NCI-H1694 treated with DMSO at 0.1 percent for 48 hours (cell line): ENCODE measurements around the gene MAN2B1.
"Not testable (repeated sequence)": the region's sequence is repeated elsewhere in the genome, so short reads cannot be mapped to it uniquely, and the experiment has no call there.

ENCODE experiments used
- DNase-seq: peaks from one replicate; lab custom pipeline; 2025; lab: John Stamatoyannopoulos, UW

Gene MAN2B1

GRCh38 chr19:12657966-12658365 is 8.6 kb downstream of the MAN2B1 start:
- DNase-seq = no peak

GRCh38 chr19:12656899-12657571 is 9.5 kb downstream of the MAN2B1 start:
- no peak for DNase-seq

GRCh38 chr19:12655546-12655945 is 11.0 kb downstream of the MAN2B1 start:
- DNase-seq = no peak

- DNase-seq = no peak
Observed at GRCh38 chr19:12652219-12652618, 14.3 kb downstream of the MAN2B1 start.

DNA sequence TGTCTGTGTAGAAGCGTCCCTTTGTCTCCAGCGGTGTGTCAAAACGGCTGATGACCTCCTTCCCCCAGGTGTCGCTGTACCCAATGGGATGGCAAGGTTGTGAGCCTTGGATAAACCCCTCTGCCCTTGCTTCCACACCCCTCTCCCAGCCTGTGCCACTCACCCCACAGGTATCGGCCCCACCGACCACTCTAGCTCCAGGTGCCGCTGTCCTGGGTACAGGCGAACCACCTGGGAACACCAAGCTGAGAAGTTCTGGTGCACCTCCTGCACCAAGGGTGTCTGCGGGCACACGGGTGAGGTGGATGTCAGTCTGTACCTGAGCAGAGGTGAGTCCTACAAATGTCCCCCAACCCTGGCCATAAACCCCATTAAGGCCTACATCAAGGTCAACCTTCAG is 16.6 kb downstream of the MAN2B1 start:
- DNase-seq = no peak

- DNase-seq = no peak
Observed at GRCh38 chr19:12648088-12648487, 18.5 kb downstream of the MAN2B1 start.

DNA sequence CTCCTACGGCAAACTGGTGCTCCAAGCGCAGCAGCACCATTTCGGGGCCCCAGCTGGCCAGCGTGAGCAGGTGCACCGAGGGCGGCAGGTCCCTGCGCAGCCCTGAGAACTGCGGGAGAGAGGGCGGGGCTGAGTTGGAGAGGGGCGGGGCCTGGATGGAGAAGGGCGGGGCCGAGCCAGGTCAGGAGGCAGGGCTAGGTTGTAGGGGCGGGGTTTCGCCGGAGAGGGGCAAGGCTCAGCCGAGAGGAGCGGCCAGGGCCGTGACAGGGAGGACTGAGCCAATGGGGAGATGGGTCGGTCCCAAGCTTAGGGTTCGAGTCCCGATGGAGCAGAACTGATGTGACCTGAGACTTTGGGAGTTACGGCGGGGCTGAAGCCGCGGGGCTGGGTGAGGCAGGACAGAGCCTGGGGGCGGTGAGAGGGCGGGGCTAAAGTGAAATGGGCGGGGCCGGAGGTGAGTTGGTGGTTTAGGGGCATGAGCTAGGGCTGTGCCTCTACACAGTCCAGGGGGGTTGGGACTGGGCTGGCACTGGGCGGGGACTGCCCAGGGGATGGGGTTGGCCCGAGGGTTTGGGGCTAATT is 19.0 kb downstream of the MAN2B1 start:
- no peak for DNase-seq

DNA sequence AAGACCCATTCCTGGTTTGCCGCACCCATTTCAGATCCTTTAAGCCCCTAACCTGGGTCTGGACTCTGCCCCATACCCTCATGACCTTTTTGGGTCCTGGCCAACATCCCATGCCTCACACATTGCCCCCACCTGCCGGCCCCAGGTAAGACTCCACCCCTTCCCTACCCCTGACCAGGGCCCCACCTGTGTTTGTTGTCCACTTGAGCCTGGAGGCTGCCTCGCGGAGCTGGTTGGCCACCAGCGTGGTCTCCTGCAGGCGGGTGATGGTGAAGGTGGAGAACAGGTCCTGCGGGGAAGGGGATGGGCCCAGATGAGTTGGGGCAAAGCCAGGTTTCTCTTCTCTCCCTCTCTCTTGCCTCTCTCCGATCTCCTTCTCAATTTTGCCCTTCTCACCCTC is 19.5 kb downstream of the MAN2B1 start:
- no peak for DNase-seq

DNA sequence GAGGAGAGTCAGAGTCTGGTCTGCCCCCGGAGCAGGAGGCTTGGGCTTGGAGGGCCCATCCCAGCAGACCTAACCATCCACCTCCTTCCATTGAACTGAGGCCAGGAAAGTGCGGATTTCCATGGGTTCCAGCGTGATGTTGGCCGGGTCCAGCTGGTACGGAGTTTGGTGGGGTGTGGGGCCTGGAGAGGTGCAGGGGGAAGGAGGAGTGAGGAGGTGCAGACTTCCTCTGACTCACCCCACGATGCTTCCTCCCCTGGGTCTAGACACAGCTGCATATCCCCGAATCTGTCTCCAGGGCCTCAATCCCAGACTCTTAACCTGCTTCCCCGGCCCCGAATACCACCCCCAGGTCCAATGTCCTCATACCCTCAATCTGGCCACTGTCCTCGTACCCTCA is 20.0 kb downstream of the MAN2B1 start:
- DNase-seq = no peak

DNA sequence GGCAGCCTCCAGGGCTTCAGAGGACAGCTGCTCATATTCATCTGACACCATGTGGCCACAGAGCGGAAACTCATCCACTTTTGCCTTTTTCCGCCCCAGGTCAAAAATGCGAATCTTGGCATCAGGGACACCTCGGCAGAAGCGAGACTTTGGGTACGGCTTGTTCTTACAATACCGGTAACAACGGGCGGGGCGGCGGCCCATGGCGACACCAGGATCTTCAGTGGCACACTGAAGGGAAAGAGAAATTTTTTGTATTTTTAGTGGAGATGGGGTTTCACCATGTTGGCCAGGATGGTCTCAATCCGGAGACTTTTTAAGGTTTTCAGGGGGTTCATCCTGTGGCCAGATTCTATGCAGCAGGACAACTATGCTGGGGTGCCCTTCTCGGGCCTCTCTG is 22.8 kb downstream of the MAN2B1 start:
- not testable (repeated sequence) for DNase-seq

- DNase-seq = no peak
Observed at GRCh38 chr19:12642506-12642905, 24.0 kb downstream of the MAN2B1 start.

DNA sequence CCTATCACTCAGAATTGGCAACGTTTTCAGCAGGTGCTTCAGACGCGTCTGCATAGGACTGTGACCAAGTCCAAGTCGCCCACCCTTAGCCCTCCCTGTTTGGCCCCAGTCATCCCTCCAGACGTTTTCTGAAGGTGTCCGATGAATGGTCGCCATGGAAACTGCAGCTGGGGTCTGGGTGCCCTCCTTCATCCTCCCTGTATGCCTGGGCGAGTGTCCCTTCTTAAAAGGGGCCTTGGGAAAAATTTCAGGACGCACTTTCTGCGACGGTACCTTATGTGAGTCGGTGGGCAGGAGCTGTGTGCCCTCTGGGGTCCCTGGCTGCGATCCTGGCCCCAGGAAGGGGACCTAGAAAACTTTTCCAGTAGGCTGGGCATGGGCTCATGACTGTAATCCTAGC is 25.1 kb downstream of the MAN2B1 start:
- DNase-seq = no peak

GRCh38 chr19:12639901-12640613 is 26.5 kb downstream of the MAN2B1 start:
- peak; percentile 45 for DNase-seq

DNA sequence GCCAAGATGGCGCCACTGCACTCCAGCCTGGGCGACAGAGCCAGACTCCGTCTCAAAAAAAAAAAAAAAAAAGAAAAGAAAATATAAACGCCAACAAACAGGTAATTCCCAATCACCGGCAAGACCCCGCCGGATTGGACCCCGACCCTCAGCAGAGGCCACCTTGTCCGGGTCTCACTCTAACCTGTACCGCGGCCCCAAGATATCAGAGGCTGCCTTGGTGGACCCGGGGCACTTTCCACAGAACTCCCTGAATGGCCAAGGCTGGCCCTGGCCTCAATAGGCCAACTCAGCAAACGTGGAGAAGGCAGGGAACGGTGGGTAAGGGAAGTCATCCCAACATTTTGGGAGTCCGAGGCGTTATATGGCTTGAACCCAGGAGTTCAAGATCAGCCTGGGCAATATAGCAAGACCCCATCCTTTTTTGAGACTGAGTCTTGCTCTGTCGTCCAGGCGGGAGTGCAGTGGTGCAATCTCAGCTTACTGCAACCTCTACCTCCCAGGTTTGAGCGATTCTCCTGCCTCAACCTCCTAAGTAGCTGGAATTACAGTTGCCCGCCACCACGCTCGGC is 27.8 kb downstream of the MAN2B1 start:
- no peak for DNase-seq

- DNase-seq = no peak
Observed at GRCh38 chr19:12636631-12637030, 29.9 kb downstream of the MAN2B1 start.

DNA sequence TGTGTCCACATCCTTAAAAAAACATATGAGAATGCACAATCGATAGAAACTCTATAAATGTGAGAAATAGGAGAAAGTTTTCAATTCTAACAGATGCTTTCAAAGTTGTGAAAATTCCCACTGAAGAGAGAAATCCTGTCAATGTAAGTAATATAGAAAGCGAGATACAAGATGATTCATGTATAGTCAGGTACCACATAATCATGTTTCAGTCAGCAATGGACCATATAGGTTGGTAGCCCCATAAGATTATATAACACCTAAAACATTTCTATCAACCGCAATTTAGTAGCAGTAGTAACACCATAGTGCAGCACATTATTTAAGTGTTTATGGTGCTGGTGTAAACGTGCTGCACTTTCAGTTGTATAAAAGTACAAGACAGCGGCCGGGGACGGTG is 37.3 kb downstream of the MAN2B1 start:
- DNase-seq = no peak

- DNase-seq = no peak
Observed at GRCh38 chr19:12628040-12629022, 38.2 kb downstream of the MAN2B1 start.

GRCh38 chr19:12626958-12627357 is 39.6 kb downstream of the MAN2B1 start:
- no peak for DNase-seq

- no peak for DNase-seq
Observed at GRCh38 chr19:12623361-12624031, 43.0 kb downstream of the MAN2B1 start.

DNA sequence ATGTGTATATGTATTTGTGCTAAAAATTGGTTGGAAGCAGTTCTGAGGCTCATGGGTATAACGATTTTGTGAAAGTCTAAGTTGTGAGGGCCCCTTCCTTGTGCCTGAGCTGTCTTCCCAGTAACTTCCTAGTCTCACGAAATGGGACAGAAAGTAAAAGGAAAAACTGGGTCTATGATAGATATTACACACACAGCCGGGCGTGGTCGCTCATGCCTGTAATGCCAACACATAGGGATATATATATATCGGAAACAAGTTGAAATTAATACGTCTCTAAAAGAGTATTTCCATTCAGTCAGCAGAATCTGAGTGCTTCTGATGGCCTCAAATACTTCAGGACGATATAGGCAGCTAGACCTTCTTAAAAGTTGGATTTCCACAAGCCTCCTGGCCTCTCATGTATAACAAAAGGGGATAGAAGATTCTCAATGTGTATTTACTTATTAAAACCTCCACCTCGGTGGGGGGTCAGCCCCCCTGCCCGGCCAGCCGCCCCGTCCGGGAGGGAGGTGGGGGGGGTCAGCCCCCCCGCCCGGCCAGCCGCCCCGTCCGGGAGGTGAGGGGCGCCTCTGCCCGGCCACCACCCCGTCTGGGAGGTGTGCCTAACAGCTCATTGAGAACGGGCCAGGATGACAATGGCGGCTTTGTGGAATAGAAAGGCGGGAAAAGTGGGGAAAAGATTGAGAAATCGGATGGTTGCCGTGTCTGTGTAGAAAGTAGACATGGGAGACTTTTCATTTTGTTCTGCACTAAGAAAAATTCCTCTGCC is 45.1 kb downstream of the MAN2B1 start:
- not testable (repeated sequence) for DNase-seq

DNA sequence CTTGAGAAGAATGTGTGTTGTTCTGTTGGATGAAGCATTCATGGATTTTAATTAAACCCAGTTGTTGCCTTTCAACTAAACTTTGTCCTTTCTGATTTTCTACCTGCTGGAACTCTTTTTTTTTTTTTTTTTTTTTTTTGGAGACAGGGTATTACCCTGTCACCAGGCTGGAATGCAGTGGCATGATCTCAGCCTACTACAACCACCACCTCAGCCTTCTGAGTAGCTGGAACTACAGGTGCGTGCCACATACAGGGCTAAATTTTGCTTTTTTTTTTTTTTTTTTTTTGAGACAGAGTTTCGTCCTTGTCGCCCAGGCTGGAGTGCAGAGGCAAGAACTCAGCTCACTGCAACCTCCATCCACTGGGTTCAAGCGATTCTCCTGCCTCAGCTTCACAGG is 48.9 kb downstream of the MAN2B1 start:
- no peak for DNase-seq
